ENCODE data around the gene BRAF.

BRAF gene

DNA sequence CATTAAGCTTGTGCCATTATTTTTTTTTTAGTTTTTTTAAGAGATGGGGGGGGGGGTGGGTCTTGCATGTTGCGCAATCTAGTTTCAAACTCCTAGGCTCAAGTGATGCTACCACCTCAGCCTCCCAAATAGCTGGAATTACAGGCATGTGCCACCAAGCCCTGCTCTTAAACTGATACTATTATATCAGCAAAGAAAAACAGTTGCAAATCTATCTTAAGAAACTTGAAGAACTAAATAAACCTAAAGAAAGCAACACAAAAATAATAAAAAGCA lies 47.5 kb downstream of the BRAF start:
- TF ChIP-seq, protein P1, sequence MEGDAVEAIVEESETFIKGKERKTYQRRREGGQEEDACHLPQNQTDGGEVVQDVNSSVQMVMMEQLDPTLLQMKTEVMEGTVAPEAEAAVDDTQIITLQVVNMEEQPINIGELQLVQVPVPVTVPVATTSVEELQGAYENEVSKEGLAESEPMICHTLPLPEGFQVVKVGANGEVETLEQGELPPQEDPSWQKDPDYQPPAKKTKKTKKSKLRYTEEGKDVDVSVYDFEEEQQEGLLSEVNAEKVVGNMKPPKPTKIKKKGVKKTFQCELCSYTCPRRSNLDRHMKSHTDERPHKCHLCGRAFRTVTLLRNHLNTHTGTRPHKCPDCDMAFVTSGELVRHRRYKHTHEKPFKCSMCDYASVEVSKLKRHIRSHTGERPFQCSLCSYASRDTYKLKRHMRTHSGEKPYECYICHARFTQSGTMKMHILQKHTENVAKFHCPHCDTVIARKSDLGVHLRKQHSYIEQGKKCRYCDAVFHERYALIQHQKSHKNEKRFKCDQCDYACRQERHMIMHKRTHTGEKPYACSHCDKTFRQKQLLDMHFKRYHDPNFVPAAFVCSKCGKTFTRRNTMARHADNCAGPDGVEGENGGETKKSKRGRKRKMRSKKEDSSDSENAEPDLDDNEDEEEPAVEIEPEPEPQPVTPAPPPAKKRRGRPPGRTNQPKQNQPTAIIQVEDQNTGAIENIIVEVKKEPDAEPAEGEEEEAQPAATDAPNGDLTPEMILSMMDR (IDR thresholded peaks at IDR 0.05; ENCODE audit: insufficient read depth, low read depth, low read length, missing control alignments): no peak
- DNase-seq (ENCODE audit: low read depth): peak; percentile 4
- no peak overlapping the region for H3K4me3 ChIP-seq (ENCODE audit: low read length)

DNA sequence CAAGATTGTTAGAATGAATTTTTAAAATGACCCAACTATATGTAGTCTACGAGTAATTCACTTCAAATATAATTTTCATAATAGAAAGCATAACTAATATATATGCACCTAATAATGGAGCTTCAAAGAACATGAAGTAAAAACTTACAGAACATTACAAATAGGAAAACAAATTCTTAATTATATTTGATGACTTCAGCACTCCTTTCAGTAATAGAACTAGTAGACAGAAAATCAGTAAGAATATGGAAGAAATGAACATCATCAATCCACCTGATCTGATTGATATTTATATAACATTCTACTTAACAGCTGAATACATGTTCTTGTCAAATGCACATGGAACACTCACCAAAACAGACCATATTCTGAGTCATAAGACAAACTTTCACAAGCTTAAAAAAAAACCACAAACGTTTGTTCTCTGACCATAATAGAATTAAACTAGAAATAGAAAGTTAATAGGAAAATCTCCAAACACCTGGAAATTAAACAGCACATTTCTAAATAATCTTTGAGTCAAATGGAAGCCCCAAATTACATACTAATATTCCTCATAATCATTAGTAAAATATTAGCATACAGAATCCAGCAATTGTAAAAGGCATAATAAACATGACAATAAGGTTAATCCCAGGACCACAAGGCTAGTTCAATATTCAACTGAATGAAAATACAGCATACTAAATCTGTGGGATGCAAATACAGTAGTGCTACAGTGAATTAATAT lies 48.0 kb downstream of the BRAF start:
- no peak overlapping the region for H3K4me3 ChIP-seq (ENCODE audit: low read length)
- DNase-seq (ENCODE audit: low read depth): peak; percentile 72
- TF ChIP-seq, protein P1 (IDR thresholded peaks at IDR 0.05; ENCODE audit: insufficient read depth, low read depth, low read length, missing control alignments): no peak

DNA sequence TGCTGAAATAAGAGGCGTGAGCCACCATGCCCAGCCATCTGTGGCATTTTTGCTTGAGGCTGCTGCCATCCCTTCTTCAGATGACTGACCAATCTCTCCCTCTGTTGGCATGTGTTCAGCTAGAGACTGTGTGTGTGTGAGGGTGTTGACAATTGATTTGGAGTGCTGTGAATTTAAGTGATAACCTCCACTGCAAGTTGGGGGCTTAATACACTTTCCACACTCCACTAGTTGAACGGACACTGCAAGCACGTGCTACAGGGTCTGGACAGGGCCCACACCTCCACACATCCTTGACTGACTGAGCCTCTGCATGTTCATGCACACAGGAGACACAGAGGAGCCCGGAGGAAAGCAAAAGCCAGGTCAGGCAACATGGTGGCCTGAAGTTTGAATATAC lies 51.3 kb downstream of the BRAF start:
- no peak for DNase-seq (ENCODE audit: low read depth)
- TF ChIP-seq, protein P1 (IDR thresholded peaks at IDR 0.05; ENCODE audit: insufficient read depth, low read depth, low read length, missing control alignments): no peak
- no peak overlapping the region for H3K4me3 ChIP-seq (ENCODE audit: low read length)

DNA sequence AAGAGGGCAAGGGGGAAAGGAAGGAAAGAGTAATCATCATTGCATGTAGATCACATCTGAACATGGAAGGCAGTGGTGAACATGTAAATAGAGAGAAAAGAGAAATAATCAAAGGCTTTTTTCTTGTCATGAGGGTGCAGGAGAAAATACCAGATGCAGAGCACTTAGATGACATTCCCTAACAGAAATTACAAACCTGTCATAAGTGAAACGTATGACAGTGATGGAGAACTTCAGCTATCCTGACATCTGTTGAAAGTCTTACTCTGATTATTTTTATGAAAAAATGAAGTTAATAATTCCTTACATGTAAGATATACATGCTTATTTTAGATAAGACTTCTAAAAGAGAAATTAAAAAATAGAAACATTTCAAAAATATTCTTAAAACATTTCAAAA lies 54.7 kb downstream of the BRAF start:
- TF ChIP-seq, protein P1 (IDR thresholded peaks at IDR 0.05; ENCODE audit: insufficient read depth, low read depth, low read length, missing control alignments): no peak
- no peak overlapping the region for H3K4me3 ChIP-seq (ENCODE audit: low read length)
- no peak for DNase-seq (ENCODE audit: low read depth)

DNA sequence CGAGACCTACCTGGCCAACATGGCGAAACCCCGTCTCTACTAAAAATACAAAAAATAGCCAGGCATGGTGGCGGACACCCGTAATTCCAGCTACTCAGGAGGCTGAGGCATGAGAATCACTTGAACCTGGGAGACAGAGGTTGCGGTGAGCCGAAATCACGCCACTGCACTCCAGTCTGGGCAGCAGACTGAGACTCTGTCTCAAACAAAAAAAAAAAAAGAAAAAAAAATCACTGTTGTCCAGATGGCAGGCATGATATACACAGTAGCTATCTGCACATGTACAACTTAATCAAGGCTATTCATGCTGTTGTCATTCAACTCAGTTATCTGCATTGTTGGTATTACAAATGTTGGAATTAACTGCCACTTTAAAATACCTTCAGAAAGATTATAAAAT lies 55.3 kb downstream of the BRAF start:
- H3K4me3 ChIP-seq (ENCODE audit: low read length): no peak overlapping the region
- DNase-seq (ENCODE audit: low read depth): no peak
- TF ChIP-seq, protein P1 (IDR thresholded peaks at IDR 0.05; ENCODE audit: insufficient read depth, low read depth, low read length, missing control alignments): no peak

DNA sequence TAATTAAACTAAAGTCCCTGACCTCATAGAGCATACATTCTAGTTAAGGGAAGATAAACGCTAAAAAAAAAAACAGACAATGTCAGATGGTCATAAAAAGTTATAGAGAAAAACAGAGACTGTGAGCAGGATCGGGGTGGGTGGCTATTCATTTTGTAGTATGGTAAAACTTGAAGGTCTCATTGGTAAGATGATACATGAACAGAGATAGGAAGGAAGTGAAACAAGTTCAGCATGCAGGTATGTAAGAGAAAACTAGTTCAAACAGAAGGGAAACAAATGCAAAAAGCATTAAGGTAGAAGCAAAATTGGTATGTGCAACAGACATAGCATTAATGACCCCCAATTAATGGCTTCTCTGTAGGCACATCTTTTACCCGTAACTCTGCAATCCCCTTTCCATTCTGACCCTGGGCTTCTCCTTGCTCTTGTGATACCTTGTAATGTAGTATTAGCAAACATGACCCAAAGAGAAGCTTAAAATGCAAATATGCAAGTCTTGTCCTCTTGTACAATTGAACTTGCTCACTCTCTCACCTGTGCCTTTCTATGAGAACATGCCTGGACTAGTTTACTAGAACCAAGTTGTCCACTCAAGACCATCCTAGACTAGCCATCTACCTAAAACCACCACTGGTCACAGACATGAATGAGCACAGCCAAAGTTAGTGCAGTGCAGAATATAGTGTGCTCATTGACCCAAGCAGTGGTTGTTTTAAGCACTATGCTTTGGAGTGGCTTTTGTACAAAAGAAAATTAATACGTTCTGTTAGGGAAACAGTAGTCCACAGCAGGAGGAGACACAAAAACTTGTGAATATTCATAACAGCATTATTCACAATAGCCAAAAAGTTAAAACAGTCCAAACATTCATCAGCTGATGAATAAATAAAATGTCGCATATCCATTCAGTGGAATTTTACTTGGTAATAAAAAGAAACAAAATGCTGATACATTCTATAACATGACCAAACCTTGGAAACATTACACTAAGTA lies 57.0 kb downstream of the BRAF start:
- DNase-seq (ENCODE audit: low read depth): peak; percentile 38
- no peak overlapping the region for H3K4me3 ChIP-seq (ENCODE audit: low read length)
- TF ChIP-seq, protein P1 (IDR thresholded peaks at IDR 0.05; ENCODE audit: insufficient read depth, low read depth, low read length, missing control alignments): no peak
